H9 (cell line): Measurements from ENCODE around the gene PLCH1. TPM values are rescaled to one million over a fixed set of nuclear protein-coding genes. Genes with fewer than 3 reads are reported as not detected.

Experiments
- DNase-seq: peaks from one replicate; pipeline ENCODE4 v3.0.0-alpha.2; 2017
- H2AFZ ChIP-seq: one replicate; pipeline ENCODE4 v1.6.1; 2013; ENCODE audit warnings: mild to moderate bottlenecking, low read length, control low read depth, moderate library complexity
- H2AK5ac ChIP-seq: 2 replicates; pipeline ENCODE4 v1.6.1; 2013; ENCODE audit warnings: low read length, control low read depth, mixed read lengths; ENCODE audit not compliant: insufficient read length
- H2BK120ac ChIP-seq: one replicate; pipeline ENCODE4 v1.6.1; 2013; ENCODE audit warnings: low read depth, mild to moderate bottlenecking, low read length, control low read depth, inconsistent platforms; ENCODE audit not compliant: poor library complexity, severe bottlenecking
- H2BK12ac ChIP-seq: 2 replicates; pipeline ENCODE4 v1.6.1; 2013; ENCODE audit warnings: low read length, control low read depth, mixed read lengths, low read depth; ENCODE audit not compliant: insufficient read length
- H2BK15ac ChIP-seq: 2 replicates; pipeline ENCODE4 v1.6.1; 2013; ENCODE audit warnings: low read depth, low read length, control low read depth
- H2BK20ac ChIP-seq: one replicate; pipeline ENCODE4 v1.6.1; 2013; ENCODE audit warnings: low read depth, mild to moderate bottlenecking, low read length, control low read depth, inconsistent platforms; ENCODE audit not compliant: poor library complexity, severe bottlenecking
- H2BK5ac ChIP-seq: 2 replicates; pipeline ENCODE4 v1.6.1; 2013; ENCODE audit warnings: low read length, control low read depth, mixed read lengths; ENCODE audit not compliant: insufficient read length
- H3K14ac ChIP-seq: 2 replicates; pipeline ENCODE4 v1.6.1; 2013; ENCODE audit warnings: low read length, control low read depth; ENCODE audit not compliant: insufficient read depth
- H3K18ac ChIP-seq: 2 replicates; pipeline ENCODE4 v1.6.1; 2013; ENCODE audit warnings: low read depth, mild to moderate bottlenecking, mixed read lengths, low read length, control low read depth; ENCODE audit not compliant: insufficient read length
- H3K23ac ChIP-seq: 2 replicates; pipeline ENCODE4 v1.6.1; 2013; ENCODE audit warnings: low read length, control low read depth, mixed read lengths, low read depth; ENCODE audit not compliant: insufficient read length
- H3K23me2 ChIP-seq: 2 replicates; pipeline ENCODE4 v1.6.1; 2013; ENCODE audit warnings: low read depth, mild to moderate bottlenecking, mixed read lengths, low read length, control low read depth; ENCODE audit not compliant: insufficient read length, poor library complexity, severe bottlenecking
- H3K27ac ChIP-seq: 2 replicates; pipeline ENCODE4 v1.5.1; 2013; ENCODE audit warnings: low read length, control low read depth, mixed read lengths, low read depth; ENCODE audit not compliant: insufficient read length
- H3K27me3 ChIP-seq: 2 replicates; pipeline ENCODE4 v1.6.1; 2013; ENCODE audit warnings: low read length, control low read depth, inconsistent platforms; ENCODE audit not compliant: insufficient read depth
- H3K4ac ChIP-seq: 2 replicates; pipeline ENCODE4 v1.6.1; 2013; ENCODE audit warnings: low read depth, mild to moderate bottlenecking, control low read depth, inconsistent platforms, low read length, moderate library complexity
- H3K4me1 ChIP-seq: 2 replicates; pipeline ENCODE4 v1.6.1; 2013; ENCODE audit warnings: low read length, control low read depth, inconsistent platforms; ENCODE audit not compliant: insufficient read depth
- H3K4me2 ChIP-seq: 2 replicates; pipeline ENCODE4 v1.6.1; 2013; ENCODE audit warnings: low read length, control low read depth, mixed read lengths; ENCODE audit not compliant: insufficient read length, insufficient read depth
- H3K56ac ChIP-seq: 2 replicates; pipeline ENCODE4 v1.6.1; 2013; ENCODE audit warnings: low read depth, mild to moderate bottlenecking, mixed read lengths, low read length, control low read depth; ENCODE audit not compliant: insufficient read length
- H3K79me1 ChIP-seq: 2 replicates; pipeline ENCODE4 v1.6.1; 2013; ENCODE audit warnings: low read depth, mild to moderate bottlenecking, moderate library complexity, low read length, control low read depth, inconsistent platforms; ENCODE audit not compliant: insufficient read depth, poor library complexity, severe bottlenecking
- H3K79me2 ChIP-seq: 2 replicates; pipeline ENCODE4 v1.6.1; 2013; ENCODE audit warnings: low read length, control low read depth, inconsistent platforms; ENCODE audit not compliant: insufficient read depth
- H3K9ac ChIP-seq: 2 replicates; pipeline ENCODE4 v1.6.1; 2013; ENCODE audit warnings: low read length, control low read depth, mixed read lengths; ENCODE audit not compliant: insufficient read length; ENCODE audit errors: extremely low read depth
- H3K9me3 ChIP-seq: one replicate; pipeline ENCODE4 v1.6.1; 2013; ENCODE audit warnings: low read depth, low read length, inconsistent platforms; ENCODE audit not compliant: control insufficient read depth
- H3T11ph ChIP-seq: one replicate; pipeline ENCODE4 v1.6.1; 2013; ENCODE audit warnings: mild to moderate bottlenecking, low read length, control low read depth, inconsistent platforms
- H4K20me1 ChIP-seq: one replicate; pipeline ENCODE4 v1.6.1; 2013; ENCODE audit not compliant: control insufficient read depth, insufficient read length, insufficient read depth
- H4K5ac ChIP-seq: 2 replicates; pipeline ENCODE4 v1.6.1; 2013; ENCODE audit warnings: low read depth, mild to moderate bottlenecking, mixed read lengths, low read length, control low read depth; ENCODE audit not compliant: insufficient read length
- H4K8ac ChIP-seq: replicated peaks from 2 replicates; pipeline ENCODE4 v1.6.1; 2013; ENCODE audit warnings: low read length, control low read depth, mixed read lengths, low read depth; ENCODE audit not compliant: insufficient read length
- H4K91ac ChIP-seq: 2 replicates; pipeline ENCODE4 v1.6.1; 2013; ENCODE audit warnings: low read depth, mild to moderate bottlenecking, moderate library complexity, mixed read lengths, low read length, control low read depth; ENCODE audit not compliant: insufficient read length
- H3K27ac Mint-ChIP-seq, 3 experiments: 2 replicates in 2 of 3; 3 replicates in 1 of 3; pipeline ENCODE4 v1.8.0; 2020 to 2021; ENCODE audit warnings: mixed read lengths in 3 of 3, mild to moderate bottlenecking in 1 of 3, moderate library complexity in 1 of 3
- H3K27me3 Mint-ChIP-seq: 2 replicates; pipeline ENCODE4 v1.8.0; 2021; ENCODE audit warnings: low read depth, mild to moderate bottlenecking, moderate library complexity, mixed read lengths
- H3K36me3 Mint-ChIP-seq, 3 experiments: 2 replicates in 2 of 3; 3 replicates in 1 of 3; pipeline ENCODE4 v1.8.0; 2020 to 2021; ENCODE audit warnings: low read depth in 3 of 3, mixed read lengths in 3 of 3; ENCODE audit not compliant: insufficient read depth in 1 of 3
- H3K4me1 Mint-ChIP-seq, 2 experiments: 2 replicates each; pipeline ENCODE4 v1.8.0; 2020; ENCODE audit warnings: mixed read lengths in 2 of 2
- H3K4me3 Mint-ChIP-seq, 2 experiments: 2 replicates in 1 of 2; 3 replicates in 1 of 2; pipeline ENCODE4 v1.8.0; 2020 to 2021; ENCODE audit warnings: mild to moderate bottlenecking in 2 of 2, mixed read lengths in 2 of 2, moderate library complexity in 1 of 2
- H3K9me3 Mint-ChIP-seq, 2 experiments: 2 replicates in 1 of 2; 3 replicates in 1 of 2; pipeline ENCODE4 v1.8.0; 2020; ENCODE audit warnings: mild to moderate bottlenecking in 2 of 2, mixed read lengths in 2 of 2, moderate library complexity in 1 of 2
- WGBS: extraction: QIAGEN DNeasy Blood & Tissue Kit; methylation state at CpG from one replicate; pipeline ENCODE4 v1.1.7; 2013; ENCODE audit warnings: missing lambda C conversion rate, low lambda C conversion rate, mixed read lengths; ENCODE audit not compliant: insufficient read length; ENCODE audit errors: extremely low coverage; 5-methylcytosine and 5-hydroxymethylcytosine counted together
- total RNA-seq: library from RNA; stranded (reverse); gene quantifications from 2 replicates; pipeline ENCODE4 v1.2.1, GENCODE V29; 2021
- TF ChIP-seq, protein P1 (sequence below): fragments of 200-600 bp; sonication (generic); conservative IDR thresholded peaks from 3 replicates; pipeline ENCODE4 v1.8.0; 2021; ENCODE audit warnings: antibody characterized with exemption, mild to moderate bottlenecking

The PLCH1 gene
- total RNA-seq, 1 experiment from 2014 or later = 19.0 TPM

DNA sequence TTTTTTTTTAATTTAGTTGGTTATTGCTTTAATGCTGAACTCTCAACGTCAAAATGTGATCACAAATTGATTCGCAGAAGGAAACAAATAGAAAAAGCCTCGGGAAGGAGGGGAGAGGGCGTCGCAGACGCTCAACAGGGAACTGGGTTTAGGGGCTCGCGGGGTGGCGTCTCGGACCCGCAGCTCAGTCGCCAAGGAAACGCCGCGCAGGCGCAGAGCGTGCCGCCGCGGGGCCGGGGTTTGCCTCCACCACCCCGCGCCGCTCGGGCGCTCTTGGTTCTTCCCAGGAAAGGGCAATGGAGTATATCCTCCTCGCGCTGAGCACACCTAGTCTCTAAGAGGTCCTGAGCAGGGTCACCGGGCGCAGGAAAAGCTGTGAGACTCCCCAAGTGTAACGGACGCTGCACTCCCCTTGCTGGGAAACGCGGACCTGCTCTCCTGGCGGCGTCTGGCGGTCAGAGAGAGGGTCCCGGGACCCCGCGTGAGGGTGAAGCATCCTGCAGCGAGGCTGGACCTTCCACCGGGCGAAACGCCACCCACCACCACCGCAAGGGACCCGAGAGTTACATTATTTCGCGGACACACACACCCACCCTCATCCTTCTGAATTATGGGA is 753 bp downstream of the PLCH1 start:
- H3K18ac ChIP-seq = no peak overlapping the region
- no CpG with 5 or more reads among the region's 48 CpGs for WGBS
- H2BK5ac ChIP-seq = no peak overlapping the region
- no peaks in the 10 kb centered on the region for H3K79me2 ChIP-seq
- H3K27ac ChIP-seq = no peak overlapping the region
- no peak overlapping the region for H4K91ac ChIP-seq
- Mint-ChIP-seq H3K9me3 (no peaks in the 10 kb centered on the region; a peak in 1 of 5 replicates), H3K36me3 (0 out of 7 replicates have a peak, but pooled peaks cover 0 to 1% (median 0%) of the 10 kb centered on the region in 3 experiments), H3K4me3 (peak overlapping the region; percentile 98 to 99), H3K27ac (peak overlapping the region; percentile 96 to 99 (median 97); a peak in 6 of 7 replicates), H3K27me3 (no peaks in the 10 kb centered on the region), H3K4me1 (peaks cover 52 to 63% of the 10 kb centered on the region in 2 experiments)
- H3K9ac ChIP-seq = peak overlapping the region; percentile 77
- H3K4me1 ChIP-seq = peaks cover 6% of the 10 kb centered on the region; the same call in 1 of the 2 replicates
- no peak overlapping the region for H2AK5ac ChIP-seq
- H2BK20ac ChIP-seq = no peak overlapping the region
- peak; percentile 79 for DNase-seq
- peak overlapping the region; percentile 86 for H3K4me2 ChIP-seq
- no peak overlapping the region for H2BK12ac ChIP-seq
- H3K23me2 ChIP-seq = peaks cover 13% of the 10 kb centered on the region
- H3K79me1 ChIP-seq = no peaks in the 10 kb centered on the region
- H2AFZ ChIP-seq = no peak overlapping the region
- H4K20me1 ChIP-seq = no peaks in the 10 kb centered on the region
- H3K14ac ChIP-seq = peak overlapping the region; percentile 70
- H3K56ac ChIP-seq = no peak overlapping the region
- no peak overlapping the region for H2BK120ac ChIP-seq
- H3K23ac ChIP-seq = no peak overlapping the region
- H4K8ac ChIP-seq = no peak overlapping the region
- no peaks in the 10 kb centered on the region for H3K9me3 ChIP-seq
- no peak overlapping the region for H4K5ac ChIP-seq
- H3K27me3 ChIP-seq = no peaks in the 10 kb centered on the region
- H2BK15ac ChIP-seq = no peak overlapping the region
- no peak overlapping the region for H3K4ac ChIP-seq
- TF ChIP-seq, protein P1, sequence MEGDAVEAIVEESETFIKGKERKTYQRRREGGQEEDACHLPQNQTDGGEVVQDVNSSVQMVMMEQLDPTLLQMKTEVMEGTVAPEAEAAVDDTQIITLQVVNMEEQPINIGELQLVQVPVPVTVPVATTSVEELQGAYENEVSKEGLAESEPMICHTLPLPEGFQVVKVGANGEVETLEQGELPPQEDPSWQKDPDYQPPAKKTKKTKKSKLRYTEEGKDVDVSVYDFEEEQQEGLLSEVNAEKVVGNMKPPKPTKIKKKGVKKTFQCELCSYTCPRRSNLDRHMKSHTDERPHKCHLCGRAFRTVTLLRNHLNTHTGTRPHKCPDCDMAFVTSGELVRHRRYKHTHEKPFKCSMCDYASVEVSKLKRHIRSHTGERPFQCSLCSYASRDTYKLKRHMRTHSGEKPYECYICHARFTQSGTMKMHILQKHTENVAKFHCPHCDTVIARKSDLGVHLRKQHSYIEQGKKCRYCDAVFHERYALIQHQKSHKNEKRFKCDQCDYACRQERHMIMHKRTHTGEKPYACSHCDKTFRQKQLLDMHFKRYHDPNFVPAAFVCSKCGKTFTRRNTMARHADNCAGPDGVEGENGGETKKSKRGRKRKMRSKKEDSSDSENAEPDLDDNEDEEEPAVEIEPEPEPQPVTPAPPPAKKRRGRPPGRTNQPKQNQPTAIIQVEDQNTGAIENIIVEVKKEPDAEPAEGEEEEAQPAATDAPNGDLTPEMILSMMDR = no peak
- H3T11ph ChIP-seq = no peak overlapping the region
